Smooth muscle cell (in vitro differentiated cells): ENCODE measurements around the gene TBX2. TPM values are rescaled to one million over a fixed set of nuclear protein-coding genes. Genes with fewer than 3 reads are reported as not detected.
A peak's percentile ranks its signal among the peaks of the same experiment; 100 is the strongest.

Experiments used
- DNase-seq: peaks from one replicate; lab custom pipeline; 2025; ENCODE audit not compliant: unreplicated experiment; lab: John Stamatoyannopoulos, UW
- H2AFZ ChIP-seq: fragments of 200-600 bp; sonication (generic); 2 replicates; pipeline ENCODE4 v1.6.0; 2016; ENCODE audit warnings: antibody characterized with exemption, low read depth, mild to moderate bottlenecking
- H3F3A ChIP-seq: fragments of 200-600 bp; sonication (generic); 2 replicates; pipeline ENCODE4 v1.6.0; 2017; ENCODE audit warnings: antibody characterized with exemption, low read depth
- H3K27ac ChIP-seq: fragments of 200-600 bp; sonication (generic); 2 replicates; pipeline ENCODE4 v1.5.1; 2016; ENCODE audit warnings: low read depth, mild to moderate bottlenecking
- H3K27me3 ChIP-seq: fragments of 200-600 bp; sonication (generic); 2 replicates; pipeline ENCODE4 v1.6.1; 2016; ENCODE audit warnings: low read depth, mild to moderate bottlenecking
- H3K36me3 ChIP-seq: fragments of 200-600 bp; sonication (generic); 2 replicates; pipeline ENCODE4 v1.5.1; 2016; ENCODE audit warnings: low read depth
- H3K4me1 ChIP-seq: fragments of 200-600 bp; sonication (generic); 2 replicates; pipeline ENCODE4 v1.5.1; 2016; ENCODE audit warnings: low read depth
- H3K4me2 ChIP-seq: fragments of 200-600 bp; sonication (generic); 2 replicates; pipeline ENCODE4 v1.6.0; 2016; ENCODE audit warnings: mild to moderate bottlenecking
- H3K4me3 ChIP-seq: fragments of 200-600 bp; sonication (generic); 2 replicates; pipeline ENCODE4 v1.5.1; 2016; ENCODE audit warnings: mild to moderate bottlenecking
- H3K79me2 ChIP-seq: fragments of 200-600 bp; sonication (generic); 2 replicates; pipeline ENCODE4 v1.6.0; 2016; ENCODE audit warnings: low read depth, mild to moderate bottlenecking
- H3K9ac ChIP-seq: fragments of 200-600 bp; sonication (generic); 2 replicates; pipeline ENCODE4 v1.6.0; 2016; ENCODE audit warnings: low read depth
- H3K9me3 ChIP-seq: fragments of 200-600 bp; sonication (generic); replicated peaks from 2 replicates; pipeline ENCODE4 v1.5.1; 2016; ENCODE audit warnings: low read depth
- H4K20me1 ChIP-seq: fragments of 200-600 bp; sonication (generic); 2 replicates; pipeline ENCODE4 v1.6.0; 2016; ENCODE audit warnings: low read depth
- whole genome bisulfite sequencing: methylation state at CpG from one replicate; pipeline ENCODE4 v1.1.7; 2016; ENCODE audit warnings: low lambda C conversion rate; 5-methylcytosine and 5-hydroxymethylcytosine counted together
- polyA plus RNA-seq: library from polyadenylated mRNA; unstranded; fragments of >200 nt; fragmentation: Nextera tagmentation; extraction: Ambion mirVana; gene quantifications from 2 replicates; pipeline ENCODE4 v1.2.1, GENCODE V29; 2016
- total RNA-seq: library from RNA; depleted of rRNA; stranded (reverse); fragments of >200 nt; gene quantifications from 2 replicates; pipeline ENCODE4 v1.2.3, GENCODE V29; 2014
- TF ChIP-seq, protein P1 (sequence below): fragments of 200-600 bp; sonication (generic); IDR thresholded peaks from 2 replicates; pipeline ENCODE4 v1.5.1; 2017; ENCODE audit warnings: borderline replicate concordance, mild to moderate bottlenecking, antibody characterized with exemption; ENCODE audit not compliant: insufficient read depth, poor library complexity, severe bottlenecking

TBX2 gene
- total and polyA plus RNA-seq, 2 experiments from 2014 or later, result 46.7 to 146 TPM

DNA sequence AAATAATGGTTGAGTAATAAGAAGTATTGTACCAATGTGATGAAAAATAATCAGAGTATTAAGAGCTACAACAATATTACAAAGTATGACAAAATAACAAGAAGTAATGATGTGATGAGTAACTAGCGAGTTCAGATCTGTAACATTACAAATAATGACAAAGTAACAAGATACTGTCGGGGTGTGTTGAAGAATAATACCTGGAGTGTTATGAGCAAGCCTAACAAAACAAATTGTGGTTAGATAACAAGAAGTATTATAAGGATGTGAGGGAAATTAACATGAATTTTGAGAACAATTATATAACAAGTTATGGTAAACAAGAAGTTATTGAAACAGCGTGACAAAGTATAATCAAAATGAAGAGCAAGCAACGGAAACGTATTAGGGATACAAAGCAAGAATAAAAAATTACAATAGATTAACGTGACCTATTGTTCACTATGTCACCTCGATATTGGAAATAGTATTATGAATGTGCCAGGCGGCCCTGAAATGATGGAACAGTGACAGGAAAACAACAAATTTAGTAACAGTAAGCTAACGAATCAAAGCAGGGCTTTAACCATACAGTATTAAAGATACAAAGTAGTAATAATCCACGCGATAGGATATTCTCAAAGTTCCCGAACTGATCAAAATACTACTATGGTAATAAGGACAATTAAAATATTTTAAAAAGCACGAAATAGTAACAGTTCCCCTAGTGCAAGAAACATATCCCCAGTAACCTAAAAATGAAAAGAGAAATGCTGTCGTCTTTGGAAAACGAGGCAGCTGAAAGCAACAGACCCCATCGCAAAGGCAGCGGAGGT is 54.1 kb downstream of the TBX2 start:
- H3K36me3 ChIP-seq, result no peaks in the 10 kb centered on the region
- H3K4me3 ChIP-seq, result peak overlapping the region; percentile 63
- TF ChIP-seq, protein P1, sequence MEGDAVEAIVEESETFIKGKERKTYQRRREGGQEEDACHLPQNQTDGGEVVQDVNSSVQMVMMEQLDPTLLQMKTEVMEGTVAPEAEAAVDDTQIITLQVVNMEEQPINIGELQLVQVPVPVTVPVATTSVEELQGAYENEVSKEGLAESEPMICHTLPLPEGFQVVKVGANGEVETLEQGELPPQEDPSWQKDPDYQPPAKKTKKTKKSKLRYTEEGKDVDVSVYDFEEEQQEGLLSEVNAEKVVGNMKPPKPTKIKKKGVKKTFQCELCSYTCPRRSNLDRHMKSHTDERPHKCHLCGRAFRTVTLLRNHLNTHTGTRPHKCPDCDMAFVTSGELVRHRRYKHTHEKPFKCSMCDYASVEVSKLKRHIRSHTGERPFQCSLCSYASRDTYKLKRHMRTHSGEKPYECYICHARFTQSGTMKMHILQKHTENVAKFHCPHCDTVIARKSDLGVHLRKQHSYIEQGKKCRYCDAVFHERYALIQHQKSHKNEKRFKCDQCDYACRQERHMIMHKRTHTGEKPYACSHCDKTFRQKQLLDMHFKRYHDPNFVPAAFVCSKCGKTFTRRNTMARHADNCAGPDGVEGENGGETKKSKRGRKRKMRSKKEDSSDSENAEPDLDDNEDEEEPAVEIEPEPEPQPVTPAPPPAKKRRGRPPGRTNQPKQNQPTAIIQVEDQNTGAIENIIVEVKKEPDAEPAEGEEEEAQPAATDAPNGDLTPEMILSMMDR, result no peak
- peak overlapping the region; percentile 61 for H3K9ac ChIP-seq
- H3F3A ChIP-seq, result peaks cover 5% of the 10 kb centered on the region
- H2AFZ ChIP-seq, result peak overlapping the region; percentile 6
- peak overlapping the region; percentile 91 for H3K4me2 ChIP-seq
- peaks cover 22% of the 10 kb centered on the region for H3K4me1 ChIP-seq
- peaks cover 61% of the 10 kb centered on the region for H3K79me2 ChIP-seq
- DNase-seq, result no peak
- no peaks in the 10 kb centered on the region for H4K20me1 ChIP-seq
- no peaks in the 10 kb centered on the region for H3K9me3 ChIP-seq
- H3K27me3 ChIP-seq, result peaks cover 6% of the 10 kb centered on the region
- peak overlapping the region; percentile 64 for H3K27ac ChIP-seq
- WGBS, result 8% methylated on average over 17 of the region's 17 CpGs

DNA sequence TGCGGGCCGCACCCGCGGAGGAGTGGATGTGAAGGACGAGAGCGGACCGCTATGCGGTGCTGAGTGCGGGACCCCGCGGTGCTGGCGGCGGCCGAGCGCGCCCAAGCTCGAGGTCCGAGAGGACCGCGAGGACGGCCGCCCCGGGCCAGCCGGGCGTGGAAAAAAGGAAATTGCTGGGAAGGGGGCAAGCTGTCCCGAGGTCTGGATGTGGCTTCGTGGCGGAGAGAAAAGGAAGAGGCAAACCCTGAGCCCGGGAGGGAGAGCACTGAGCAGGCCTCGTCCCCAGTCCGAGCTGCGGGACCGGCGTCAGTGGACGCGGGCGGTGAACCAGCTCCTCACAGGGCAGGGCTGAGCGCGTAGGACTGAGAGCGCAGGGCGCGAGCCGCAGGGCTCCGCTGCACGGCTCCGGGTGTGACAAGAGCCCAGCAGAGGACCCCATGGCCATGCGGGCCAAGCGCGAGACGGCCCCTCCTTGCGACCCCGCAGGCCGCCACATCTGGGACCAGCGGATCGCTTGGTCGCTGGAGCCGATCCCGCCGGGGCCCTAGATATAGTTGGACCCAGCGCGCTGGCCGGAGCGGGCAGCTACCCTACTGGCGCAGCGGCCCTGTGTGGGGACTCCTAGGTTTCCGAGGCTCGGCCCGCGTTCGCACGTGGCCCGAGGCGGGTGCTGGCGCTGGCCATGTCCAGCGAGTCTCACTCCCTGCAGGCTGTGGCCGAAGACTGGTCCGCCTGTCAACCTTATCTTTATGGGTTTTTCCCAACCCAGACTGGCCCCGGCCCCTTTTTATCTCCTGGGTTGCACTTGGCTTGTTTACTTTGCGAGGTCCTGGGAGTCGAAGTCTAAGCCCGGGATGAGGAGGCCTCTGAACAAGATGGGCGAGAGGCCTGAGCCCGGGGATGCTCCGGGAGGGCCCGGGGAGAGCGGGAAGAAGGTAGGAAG is 55.0 kb downstream of the TBX2 start:
- peak overlapping the region; percentile 6 for H2AFZ ChIP-seq
- H3K27ac ChIP-seq, result peak overlapping the region; percentile 64
- 2% methylated on average over 71 of the region's 86 CpGs for WGBS
- H3K79me2 ChIP-seq, result peaks cover 70% of the 10 kb centered on the region
- no peak for DNase-seq
- H3K4me2 ChIP-seq, result peak overlapping the region; percentile 91
- TF ChIP-seq, protein P1, result no peak
- peaks cover 6% of the 10 kb centered on the region for H3K27me3 ChIP-seq
- H3K36me3 ChIP-seq, result no peaks in the 10 kb centered on the region
- H3K4me3 ChIP-seq, result peak overlapping the region; percentile 63
- peaks cover 13% of the 10 kb centered on the region for H3F3A ChIP-seq
- no peaks in the 10 kb centered on the region for H3K9me3 ChIP-seq
- peaks cover 22% of the 10 kb centered on the region for H3K4me1 ChIP-seq
- H3K9ac ChIP-seq, result peak overlapping the region; percentile 61
- no peaks in the 10 kb centered on the region for H4K20me1 ChIP-seq

DNA sequence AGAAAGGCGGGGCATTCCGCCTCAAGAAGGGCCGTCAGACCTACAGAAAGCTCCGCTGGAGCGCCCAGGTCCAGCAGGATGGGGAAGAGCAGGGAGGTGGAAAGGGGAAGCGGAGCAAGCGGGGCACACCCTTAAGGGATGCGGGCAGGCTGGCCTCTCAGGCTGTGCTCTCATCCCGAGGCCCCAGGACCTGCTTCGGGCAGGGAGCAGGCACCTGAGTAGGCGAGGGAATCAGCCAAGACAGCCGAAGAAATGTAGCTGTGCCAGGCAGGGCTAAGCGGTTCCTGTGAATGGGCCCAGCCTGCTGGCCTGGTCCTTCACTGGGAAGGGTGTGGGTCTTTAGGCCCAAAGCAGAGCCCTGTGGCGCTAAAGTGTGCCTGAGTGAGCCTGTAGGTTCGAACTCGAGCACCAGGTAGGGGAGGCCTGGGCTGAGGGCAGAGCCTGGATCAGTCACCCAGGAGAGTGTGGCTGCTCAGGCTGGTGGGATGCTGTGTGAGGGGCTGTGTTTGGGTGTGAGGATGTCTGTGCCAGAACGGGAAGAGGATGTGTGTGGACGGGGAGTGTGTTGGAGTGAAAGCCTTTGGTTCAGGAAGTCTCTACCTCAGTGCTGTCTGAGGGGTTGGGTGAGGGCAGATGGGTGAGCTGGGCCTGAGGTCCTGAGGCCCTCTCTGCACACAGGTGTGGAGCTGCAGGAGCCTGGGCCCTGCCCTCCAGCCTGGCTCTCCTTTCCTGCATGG is 55.8 kb downstream of the TBX2 start:
- DNase-seq, result no peak
- H3K4me3 ChIP-seq, result peak overlapping the region; percentile 63
- peak overlapping the region; percentile 64 for H3K27ac ChIP-seq
- H3K36me3 ChIP-seq, result no peaks in the 10 kb centered on the region
- peak overlapping the region; percentile 91 for H3K4me2 ChIP-seq
- H3K9ac ChIP-seq, result peak overlapping the region; percentile 61
- H3F3A ChIP-seq, result peaks cover 14% of the 10 kb centered on the region
- no peaks in the 10 kb centered on the region for H4K20me1 ChIP-seq
- H3K79me2 ChIP-seq, result peaks cover 79% of the 10 kb centered on the region
- no peaks in the 10 kb centered on the region for H3K9me3 ChIP-seq
- no peak overlapping the region for H2AFZ ChIP-seq
- peaks cover 25% of the 10 kb centered on the region for H3K4me1 ChIP-seq
- 16% methylated on average over 18 of the region's 18 CpGs for WGBS
- TF ChIP-seq, protein P1, result no peak
- H3K27me3 ChIP-seq, result peaks cover 6% of the 10 kb centered on the region
